Right lung (tissue), 5 donors: ENCODE results near the gene SYT10. TPM values are rescaled to one million over a fixed set of nuclear protein-coding genes. Genes with fewer than 3 reads are reported as not detected.
"Not testable (repeated sequence)": the region's sequence is repeated elsewhere in the genome, so short reads cannot be mapped to it uniquely, and the experiment has no call there.

Experiments
- DNase-seq, 2 donors: peaks; one replicate each; pipeline ENCODE4 v3.0.0-alpha.2; 2013
- polyA plus RNA-seq, 5 donors: library from polyadenylated mRNA; unstranded; fragments of 120-200 nt; gene quantifications; one replicate each; pipeline versions ENCODE4 v1.2.1 to v1.2.3, GENCODE V29; 2013; ENCODE audit warnings: inconsistent platforms in 1 of 5, low replicate concordance in 1 of 5; ENCODE audit not compliant: insufficient read length in 5 of 5, insufficient read depth in 1 of 5

Gene SYT10
- polyA plus RNA-seq, 5 donors = 0.03 TPM; not detected in 3

DNA sequence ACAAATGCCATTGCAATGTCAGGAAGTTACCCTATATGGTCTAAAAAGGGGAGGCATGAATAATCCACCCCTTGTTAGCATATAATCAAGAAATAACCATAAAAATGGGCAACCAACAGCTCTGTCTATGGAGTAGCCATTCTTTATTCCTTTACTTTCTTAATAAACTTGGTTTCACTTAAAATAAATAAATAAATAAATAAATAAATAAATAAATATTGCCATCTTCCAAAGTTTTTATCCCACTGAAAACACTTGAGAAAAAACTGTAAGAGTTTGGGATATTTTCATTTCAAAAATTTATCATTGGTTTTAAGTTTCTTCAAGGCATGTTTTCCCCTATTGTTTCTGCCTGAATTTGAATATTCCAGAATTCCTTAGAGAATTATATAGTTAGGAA is 89.8 kb downstream of the SYT10 start:
- no peak for DNase-seq

DNA sequence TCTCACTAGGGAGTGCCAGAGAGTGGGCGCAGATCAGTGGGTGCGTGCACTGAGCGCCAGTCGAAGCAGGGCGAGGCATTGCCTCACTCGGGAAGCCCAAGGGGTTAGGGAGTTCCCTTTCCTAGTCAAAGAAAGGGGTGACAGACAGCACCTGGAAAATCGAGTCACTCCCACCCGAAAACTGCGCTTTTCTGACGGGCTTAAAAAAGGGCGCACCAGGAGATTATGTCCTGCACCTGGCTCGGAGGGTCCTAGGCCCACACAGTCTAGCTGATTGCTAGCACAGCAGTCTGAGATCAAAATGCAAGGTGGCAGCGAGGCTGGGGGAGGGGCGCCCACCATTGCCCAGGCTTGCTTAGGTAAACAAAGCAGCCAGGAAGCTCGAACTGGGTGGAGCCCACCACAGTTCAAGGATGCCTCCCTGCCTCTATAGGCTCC is 107.6 kb downstream of the SYT10 start:
- DNase-seq = not testable (repeated sequence)

- no peak for DNase-seq
Observed at GRCh38 chr12:33330940-33331339, 108.7 kb downstream of the SYT10 start.
